ENCODE measurements around the gene LARGE1.
"Not testable (repeated sequence)": the region's sequence is repeated elsewhere in the genome, so short reads cannot be mapped to it uniquely, and the experiment has no call there.

The LARGE1 gene

DNA sequence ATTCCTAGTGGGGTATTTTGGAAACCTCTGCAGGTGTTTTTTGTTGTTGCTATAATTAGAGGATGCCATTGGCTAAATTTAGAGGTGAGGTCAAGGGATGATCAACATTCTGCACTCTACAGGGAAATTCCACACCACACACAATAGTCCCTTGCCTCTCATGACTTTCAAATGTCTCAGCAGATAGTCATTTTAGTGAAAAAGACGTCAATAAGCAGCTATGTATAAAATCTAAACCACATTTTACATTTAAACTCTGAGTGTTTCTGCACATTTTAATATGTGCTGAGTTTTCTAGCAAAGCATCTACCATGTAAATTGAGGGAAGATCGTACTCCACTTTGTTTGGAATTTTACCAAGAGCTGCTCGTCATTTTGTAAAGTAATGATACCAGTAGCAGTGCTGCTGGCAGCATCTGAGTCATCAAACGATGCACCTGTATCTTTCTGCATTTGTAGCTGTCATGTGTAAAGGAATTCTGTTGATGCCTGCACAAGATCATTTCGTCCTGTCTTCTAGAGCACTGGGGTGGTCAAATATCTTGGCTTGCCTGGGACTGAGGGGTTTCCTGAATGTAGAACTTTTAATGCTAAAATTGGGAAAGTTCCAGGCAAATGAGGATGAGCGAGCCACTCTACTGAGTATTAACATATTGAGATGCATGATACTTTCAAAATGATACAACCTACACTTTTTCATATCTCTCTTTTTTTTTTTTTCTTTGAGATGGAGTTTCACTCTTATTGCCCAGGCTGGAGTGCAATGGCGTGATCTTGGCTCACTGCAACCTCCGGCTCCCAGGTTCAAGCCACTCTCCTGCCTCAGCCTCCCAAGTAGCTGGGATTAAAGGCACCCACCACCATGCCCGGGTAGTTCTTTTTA is 447.6 kb downstream of the LARGE1 start:
- no peak for DNase-seq

DNA sequence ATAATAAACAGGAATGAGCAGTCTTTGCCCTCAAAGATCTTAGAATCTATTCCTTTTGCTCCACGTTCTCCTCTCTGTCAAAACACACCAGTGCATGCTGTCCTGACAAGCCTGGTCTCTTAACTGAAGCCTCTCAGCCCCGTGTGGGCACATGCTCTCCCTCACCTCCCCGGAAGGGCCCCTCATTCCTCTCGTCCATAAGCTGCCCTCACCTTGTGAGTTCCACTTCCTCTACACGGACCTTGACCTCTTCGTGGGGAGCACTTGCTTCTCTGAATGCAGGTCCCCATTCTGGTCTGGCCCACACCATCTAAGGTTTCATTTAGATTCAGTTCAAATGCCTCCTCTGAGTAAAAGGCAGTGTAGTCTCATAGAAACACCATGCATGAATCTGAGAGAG is 449.8 kb downstream of the LARGE1 start:
- DNase-seq: no peak

DNA sequence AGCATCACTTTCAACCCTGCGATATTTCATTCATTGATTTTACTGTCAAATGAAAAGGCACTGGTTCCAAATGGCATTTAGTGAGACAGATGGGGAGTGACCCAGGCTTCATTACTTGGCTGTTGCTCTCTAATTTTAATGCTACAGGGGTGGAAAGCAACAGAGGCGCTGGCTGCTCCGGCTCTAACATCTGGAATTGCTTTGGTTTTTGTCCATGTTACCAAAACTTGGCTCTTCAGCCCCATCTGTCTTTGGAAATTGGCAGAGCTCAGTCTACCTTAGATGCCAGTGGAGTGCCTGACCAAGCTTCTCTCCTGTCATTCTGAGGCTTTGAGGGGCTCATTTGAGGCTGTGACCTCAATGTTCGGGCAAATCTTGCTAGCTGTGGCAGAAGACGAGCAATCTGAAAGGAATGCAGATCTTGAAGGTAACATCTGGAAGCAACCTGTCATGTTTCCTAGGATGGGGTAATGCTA is 452.6 kb downstream of the LARGE1 start:
- DNase-seq: no peak

DNA sequence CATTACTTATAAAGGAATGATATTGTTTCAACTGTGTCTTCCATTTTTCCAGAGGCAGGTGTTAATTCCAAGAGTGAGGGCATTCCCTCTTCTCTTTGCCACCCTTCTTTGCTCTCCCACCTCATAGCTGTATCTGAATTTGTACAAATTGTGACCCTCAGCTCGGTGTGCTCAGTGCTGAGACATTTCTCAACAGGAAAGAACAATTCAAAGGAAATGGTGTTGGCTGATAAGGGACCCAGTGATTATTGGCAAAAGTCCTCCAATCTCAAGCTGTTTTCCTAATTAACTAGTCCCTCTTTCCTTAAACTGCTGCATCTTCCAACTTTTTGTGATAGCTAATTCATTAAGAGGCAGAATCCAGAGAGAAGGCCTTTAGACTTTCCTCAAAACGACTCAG is 453.2 kb downstream of the LARGE1 start:
- no peak for DNase-seq

DNA sequence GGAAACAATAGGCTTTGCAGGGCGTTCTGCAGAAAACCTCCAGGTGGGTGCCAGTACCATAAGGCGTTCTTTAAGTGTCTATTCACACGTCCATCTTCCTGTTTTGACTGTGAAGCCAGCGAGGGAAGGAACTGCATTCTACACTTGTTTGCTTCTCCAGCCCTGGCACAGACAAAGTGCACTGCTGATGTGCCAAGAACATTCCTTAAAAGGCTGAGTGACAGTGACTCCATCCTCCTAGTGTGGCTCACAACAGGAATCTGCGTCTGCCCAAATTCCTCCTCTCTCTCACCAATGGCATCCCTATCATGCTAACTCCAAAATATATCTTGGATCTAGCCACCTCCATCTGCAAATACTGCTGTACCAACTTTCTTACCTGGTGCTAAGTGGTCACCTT is 454.7 kb downstream of the LARGE1 start:
- peak in 1 of 14 donors; percentile 6 for DNase-seq

DNA sequence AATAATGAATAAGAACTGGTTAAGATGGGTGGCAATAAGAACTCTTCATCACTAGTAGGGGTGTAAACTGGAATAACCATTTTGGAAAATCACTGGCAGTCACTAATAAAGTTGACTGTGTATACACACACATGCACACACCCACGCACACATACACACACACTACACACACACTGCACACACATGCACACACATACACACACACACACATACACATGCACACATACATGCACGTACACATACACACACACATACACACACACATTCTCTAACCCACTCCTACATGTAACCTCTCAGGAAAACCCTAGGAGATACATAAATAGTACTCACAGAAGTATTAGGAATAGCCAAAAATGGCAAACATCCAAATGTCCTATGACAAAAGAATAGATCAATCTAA is 455.6 kb downstream of the LARGE1 start:
- DNase-seq: no peak

DNA sequence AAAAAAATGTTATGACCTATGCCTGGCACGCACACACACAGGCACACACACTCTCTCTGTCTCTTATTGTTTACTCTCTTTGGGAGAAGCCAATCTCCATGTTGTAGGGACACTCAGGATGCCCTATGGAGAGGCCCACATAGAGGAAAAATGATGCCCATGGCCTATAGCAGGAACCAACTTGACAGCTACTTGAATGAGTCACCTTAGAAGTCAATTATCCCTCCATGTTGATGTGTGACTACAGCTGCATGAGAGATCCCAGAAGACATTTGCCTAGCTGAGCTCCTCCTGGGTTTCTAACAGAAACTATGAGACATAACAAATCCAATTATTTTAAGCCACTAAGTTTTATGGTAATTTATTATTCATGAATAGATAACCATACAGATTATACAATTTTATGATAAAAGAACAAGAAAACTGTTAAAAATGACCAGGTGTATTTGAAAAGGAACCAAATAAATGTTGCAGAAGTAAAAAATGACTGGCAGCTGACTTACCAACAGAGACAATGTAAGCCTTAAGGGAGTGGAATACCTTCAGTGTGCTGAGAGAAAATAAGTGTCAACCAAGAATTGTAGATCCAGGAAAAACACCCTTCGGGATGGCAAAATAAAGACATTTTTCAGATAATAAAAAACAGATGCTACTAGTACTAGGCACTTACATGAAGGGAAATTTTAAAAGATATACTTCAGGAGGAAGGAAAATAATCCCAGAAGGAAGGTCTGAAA is 458.4 kb downstream of the LARGE1 start:
- no peak for DNase-seq

DNA sequence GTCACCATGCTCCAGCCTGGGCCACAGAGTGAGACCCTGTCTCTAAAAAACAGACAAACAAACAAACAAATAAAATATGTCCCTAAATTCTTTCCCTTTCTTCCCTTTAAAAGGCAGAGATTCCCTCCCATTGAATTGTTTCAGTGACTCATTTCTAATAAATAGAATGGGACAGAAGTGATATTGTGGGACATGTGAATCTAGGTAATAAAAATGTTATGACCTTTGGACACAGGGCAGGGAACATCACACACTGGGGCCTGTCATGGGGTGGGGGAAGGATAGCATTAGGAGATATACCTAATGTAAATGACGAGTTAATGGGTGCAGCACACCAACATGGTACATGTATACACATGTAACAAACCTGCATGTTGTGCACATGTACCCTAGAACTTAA is 459.0 kb downstream of the LARGE1 start:
- not testable (repeated sequence) for DNase-seq

DNA sequence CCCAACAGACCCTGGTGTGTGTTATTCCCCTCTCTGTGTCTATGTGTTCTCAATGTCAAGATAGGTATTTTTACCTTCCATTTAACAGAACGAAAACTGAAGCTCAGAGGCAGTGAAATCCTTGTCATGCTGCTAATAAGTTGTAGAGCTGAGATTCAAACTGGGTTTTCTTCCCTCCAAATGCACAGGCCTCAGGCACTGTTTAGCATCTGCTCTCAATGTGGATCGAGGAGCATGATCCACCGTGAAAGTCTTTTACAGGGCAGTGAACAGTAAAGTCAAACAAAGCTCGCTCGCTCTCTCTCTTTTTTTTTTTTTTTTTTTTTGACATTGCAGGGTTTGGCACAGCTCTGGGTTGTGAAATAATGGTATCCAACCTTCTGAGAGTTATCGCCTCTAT is 461.1 kb downstream of the LARGE1 start:
- no peak for DNase-seq

DNA sequence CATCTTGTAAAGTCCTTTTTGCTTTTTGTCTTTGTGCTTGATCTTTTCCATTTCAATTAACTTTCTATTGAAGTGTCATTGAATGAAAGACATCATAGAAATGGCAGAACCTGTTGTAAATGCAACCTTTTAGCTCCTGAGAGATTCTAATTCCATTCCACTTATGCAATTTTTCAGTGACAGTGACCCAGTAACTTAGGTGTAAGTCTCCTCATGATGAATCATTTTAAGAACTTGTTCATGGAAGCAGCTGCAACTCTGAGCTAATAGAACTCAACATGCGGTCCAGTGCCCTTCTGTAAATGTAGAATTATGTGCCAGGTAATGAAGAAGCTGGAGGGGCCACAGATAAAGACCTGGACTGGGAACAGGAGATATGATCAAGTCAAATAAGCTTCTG is 463.8 kb downstream of the LARGE1 start:
- no peak for DNase-seq

DNA sequence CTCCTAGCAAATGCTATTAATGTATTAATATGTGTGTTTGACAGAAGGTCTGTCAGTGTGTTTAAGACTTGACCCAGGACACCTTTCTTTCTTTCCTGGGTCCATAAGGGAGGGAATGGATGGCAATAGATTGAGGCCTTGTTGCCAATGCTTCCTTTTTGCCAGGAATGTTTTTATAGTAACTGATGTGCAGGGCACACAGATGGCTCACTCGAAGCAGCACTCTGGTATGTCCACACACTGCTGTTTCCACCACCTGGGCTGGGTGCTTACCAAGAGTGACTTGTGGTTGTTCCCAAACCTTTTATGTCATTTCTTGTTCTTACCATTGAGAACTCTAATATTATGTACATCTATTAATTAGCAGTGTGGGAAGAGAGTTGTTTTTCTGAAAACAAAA is 465.2 kb downstream of the LARGE1 start:
- DNase-seq: peak in 2 of 14 donors; percentile 0 to 91

DNA sequence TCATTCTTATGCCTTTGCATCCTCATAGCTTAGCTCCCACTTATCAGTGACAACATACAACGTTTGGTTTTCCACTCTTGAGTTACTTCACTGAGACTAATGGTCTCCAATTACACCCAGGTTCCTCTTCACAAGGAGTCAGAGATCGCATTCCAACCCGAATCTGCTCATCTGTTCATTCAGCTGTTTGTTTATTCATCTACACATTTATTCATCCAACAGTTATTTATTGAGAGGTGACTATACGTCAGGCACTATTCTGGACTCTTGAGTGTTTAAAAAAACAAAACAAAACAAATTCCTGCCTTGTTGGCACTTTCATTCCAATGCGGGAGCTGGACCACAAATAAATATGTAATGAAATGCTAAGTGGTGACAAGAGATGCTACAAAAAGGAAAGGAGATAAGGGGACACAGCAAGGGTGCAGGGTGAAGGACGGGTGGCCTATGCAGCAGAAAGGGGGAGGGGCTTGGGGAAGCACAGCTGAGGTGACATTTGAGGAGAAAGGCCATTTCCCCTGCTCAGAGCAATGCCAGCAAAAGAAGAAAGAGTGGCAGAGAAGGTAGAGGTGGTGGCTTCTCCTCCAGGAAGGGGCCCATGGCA is 468.3 kb downstream of the LARGE1 start:
- no peak for DNase-seq

DNA sequence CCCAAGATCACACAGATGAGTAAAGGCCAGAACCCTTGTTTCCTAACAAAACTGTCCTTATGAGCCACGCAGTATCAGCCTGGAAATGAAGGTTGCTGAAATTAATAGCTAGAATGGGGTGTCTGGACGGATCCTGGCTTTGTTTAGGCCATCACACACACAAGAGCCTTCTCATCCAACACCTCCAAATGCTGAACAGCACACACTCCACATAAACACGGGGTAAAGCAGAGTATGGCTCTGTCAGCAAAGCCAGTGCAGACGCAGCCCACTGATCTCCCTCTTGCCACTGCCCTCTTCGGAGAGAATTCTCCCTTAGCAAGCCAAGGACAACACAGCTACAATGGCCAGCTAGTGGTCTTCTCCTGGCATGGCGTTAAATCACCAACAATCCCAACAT is 469.5 kb downstream of the LARGE1 start:
- no peak for DNase-seq

DNA sequence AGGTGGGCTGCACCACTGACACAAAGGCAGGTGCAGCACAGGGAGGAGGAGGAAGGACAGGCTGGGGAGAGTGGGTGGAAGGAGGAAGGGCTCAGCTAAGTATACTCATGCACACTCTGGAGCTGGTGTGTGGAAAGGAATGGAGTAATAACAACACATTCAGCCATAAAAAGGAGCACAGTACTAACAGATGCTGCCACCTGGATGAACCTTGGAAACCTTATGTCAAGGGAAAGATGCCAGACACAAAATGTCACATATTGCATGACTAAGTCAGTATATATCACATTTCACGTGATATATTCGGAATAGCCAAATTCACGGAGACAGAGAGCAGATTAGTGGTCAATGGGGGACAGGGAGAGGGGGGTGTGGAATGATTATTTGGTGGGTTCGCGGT is 472.5 kb downstream of the LARGE1 start:
- no peak for DNase-seq

DNA sequence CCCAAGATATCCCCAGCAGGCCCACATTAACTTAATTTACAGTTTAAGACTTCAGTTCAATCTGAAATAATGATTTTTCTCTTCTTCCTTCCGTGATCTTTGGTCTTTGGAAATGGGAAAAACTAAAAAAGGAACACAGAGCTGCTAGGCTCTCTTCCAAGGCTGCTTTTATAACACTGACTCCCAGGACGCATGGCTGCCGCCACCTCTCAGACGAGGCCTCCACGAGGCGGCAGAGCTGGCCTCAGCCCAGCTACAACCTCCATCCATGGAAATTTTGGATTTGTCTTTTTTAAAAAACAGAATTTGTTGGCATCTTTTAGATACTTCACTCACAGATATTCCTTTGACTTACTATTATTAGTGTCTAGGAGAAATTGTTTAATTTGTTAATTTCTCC is 476.6 kb downstream of the LARGE1 start:
- no peak for DNase-seq

DNA sequence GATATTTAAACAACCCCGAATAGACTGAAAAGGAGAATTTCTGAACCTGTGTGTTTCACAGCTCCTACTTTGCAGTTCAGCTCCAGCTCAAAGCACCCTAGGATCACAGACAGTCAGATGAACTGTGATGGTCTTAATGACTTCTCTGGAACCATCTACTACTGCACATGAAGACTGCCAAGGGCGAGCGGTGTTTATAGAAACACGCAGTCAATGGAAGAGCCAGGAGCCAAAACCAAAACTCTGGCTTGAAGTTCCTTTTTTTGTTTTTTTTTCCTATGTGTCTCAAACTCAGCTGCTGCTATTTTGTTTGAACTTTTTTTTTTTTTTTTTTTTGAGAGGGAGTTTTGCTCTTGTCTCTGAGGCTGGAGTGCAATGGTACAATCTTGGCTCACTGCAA is 479.5 kb downstream of the LARGE1 start:
- no peak for DNase-seq

DNA sequence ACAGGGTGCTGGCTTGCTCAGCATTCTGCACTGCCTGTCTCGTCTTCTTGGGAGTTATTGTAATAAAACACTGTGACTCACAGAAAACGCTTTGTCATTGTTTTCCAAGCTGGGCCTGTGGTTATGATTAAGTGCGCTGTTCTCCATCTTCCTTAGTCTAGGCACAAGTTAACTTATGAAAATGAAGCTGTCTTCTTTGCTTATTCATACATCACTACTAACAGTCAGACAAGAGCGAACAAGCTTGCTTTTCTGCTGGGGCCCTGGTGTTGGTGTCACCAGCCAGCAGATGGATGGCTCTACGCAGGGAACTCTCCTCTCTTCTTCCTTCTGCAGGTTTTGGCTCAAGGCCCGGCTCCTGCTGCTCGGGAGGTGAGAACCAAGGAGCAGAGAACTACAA is 482.0 kb downstream of the LARGE1 start:
- peak in 3 of 14 donors; percentile 1 to 85 (median 38) for DNase-seq

DNA sequence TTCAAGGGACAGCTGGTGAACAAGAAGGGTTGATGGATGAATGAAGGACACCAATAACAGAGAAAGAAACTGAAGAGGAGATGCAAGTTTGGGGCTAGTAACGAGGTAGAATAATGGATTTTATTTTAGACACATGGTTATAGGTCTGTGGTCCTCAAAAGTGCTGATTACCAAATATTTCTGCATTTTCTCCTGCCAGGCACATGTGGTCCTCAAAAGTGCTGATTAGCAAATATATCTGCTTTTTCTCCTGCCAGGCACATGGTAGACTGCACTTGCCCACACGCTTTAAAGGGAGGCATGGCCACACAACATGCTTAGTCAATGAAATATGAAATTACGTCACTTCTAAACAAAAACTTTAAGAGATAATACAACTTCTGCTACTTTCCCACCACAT is 489.0 kb downstream of the LARGE1 start:
- no peak for DNase-seq

DNA sequence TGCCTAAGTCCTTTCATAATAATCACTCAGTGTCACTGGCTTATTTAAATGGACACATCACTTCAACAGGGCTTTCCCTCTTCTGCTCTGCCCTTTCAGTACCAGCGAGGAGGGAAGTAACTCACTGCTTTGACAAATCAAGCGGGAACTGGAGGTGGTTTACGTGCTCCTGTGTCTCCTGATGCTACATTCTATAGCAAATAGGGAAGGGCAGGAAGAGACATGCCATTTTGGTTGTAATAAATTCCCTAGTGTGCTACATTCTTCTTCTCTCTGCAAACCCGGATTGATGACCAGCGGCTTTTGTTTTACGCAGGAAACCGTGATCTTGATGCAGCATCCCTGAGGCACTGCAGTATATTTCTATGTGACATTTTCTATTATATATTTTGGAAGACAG is 491.0 kb downstream of the LARGE1 start:
- DNase-seq: no peak

DNA sequence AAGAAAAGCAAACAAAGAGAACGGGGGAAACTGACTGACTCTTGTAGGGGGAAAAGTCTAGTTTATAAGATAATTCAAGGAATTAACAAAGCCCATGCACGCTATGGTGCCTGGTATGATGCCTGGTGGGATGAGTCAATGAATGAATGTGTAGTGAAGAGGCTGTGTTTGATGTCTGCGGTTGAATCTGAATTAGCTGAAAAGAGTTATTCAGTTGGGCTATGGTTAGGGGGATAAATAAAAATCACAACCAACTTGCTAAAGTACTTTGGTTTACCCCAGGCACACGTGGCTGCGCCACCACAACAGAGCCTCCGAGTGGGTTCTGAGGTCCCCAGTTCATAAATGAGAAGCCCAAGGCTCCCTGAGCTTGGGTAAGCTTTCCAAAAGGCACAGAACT is 492.8 kb downstream of the LARGE1 start:
- no peak for DNase-seq

DNA sequence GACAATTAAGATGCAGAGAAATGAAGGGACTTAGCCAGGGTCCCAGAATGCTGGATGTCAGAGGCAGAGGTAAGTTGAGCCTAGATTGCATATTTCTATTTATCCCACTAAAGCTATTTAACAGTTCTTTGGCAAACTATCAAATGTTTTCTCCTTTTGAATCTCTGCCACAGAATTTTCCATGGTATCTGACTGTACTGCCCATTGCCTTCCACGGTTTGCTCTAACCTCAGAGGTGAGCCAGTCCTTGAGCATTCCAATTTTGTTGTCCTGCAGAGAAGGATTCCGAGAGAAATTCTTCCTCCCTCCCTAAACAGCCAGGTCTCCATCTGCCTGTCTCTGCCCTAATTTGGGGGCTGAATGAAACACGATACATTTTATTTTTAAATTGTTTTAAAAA is 493.8 kb downstream of the LARGE1 start:
- no peak for DNase-seq

DNA sequence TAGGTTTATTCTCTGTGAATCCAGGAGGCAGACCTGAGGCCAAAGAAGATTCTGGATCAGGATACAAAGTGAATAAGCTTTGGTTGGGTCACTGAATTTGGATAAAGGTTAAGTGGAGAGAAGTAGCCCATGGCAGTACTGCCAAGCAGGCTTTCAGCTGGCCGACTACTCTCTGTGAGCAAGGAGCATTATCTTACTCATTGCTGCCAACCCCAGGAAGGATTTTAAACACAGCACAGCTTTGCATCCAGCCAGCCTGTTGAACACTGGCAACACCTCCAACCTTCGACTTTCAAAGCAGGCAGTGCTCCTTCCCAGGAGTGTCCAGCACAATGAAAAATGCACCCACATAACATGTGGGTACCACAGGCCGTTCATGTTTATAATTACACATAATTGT is 498.4 kb downstream of the LARGE1 start:
- DNase-seq: no peak

DNA sequence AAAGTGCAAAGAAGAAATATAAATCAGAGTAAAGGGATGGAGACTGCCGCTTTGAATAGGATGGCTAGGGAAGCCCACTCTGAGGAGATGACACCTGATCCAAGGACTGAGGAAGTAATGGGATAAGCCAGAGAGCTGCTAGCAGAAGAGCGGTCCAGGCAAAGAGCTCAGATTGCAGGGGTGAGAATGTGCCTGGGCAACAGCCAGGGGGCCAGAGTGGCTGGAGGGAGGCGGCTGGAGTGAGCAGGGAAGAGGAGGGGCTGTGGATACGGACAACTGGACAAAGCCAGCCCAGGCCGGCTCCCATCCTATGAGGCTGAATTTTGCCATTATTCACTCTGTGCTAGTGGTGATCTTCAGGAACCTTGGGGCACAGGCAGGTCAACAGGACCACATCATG is 501.8 kb downstream of the LARGE1 start:
- DNase-seq: no peak

DNA sequence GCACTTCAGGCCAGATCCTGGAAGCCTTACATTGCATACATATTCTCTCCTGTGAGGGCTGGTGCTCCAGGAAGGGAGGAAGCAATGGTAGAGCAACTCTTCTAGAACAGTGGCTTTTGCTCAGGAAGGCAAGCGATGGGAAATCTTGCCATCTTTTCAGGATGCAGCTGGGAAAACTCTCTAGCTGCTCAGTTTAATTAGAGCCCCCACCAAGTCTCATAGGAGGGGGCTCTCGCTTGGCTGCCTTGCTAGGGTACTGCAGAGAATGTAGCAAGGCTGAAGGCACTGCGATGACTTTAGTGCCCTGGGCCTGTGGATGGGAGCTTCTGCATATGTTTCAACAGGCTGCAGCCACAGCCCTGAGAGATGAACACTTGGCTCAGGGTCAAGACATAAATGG is 504.9 kb downstream of the LARGE1 start:
- DNase-seq: no peak

Measured in C1 segment of cervical spinal cord (tissue), 14 donors.